Panc1 (cell line): ENCODE measurements around the gene CUX1.

Experiments
- CTCF ChIP-seq: fragments of 450-650 bp; IDR thresholded peaks from 2 replicates; pipeline ENCODE4 v1.5.1; 2017; ENCODE audit warnings: mild to moderate bottlenecking
- POLR2AphosphoS5 ChIP-seq: IDR thresholded peaks from 2 replicates; pipeline ENCODE4 v1.6.1; 2012; ENCODE audit warnings: mild to moderate bottlenecking, low read depth, low read length, moderate library complexity
- TCF7L2 ChIP-seq: IDR thresholded peaks from 2 replicates; pipeline ENCODE4 v1.6.1; 2011; ENCODE audit warnings: mild to moderate bottlenecking, low read depth, low read length, inconsistent platforms

- TF ChIP-seq POLR2AphosphoS5 (no peak), CTCF (no peak), TCF7L2 (no peak)
Measured at GRCh38 chr7:102228935-102229334, 411.5 kb downstream of the CUX1 start.
